Activated CD4-positive, alpha-beta T cell treated with anti-CD3 and anti-CD28 coated beads for 24 hours (primary cell): ENCODE measurements around the gene VSTM1.
A peak's percentile ranks its signal among the peaks of the same experiment; 100 is the strongest.
"Not testable (repeated sequence)": the region's sequence is repeated elsewhere in the genome, so short reads cannot be mapped to it uniquely, and the experiment has no call there.

Experiments used
- DNase-seq, 2 donors: peaks; one replicate each; pipeline ENCODE4 v3.0.0-alpha.2; 2020; ENCODE audit warnings: low read depth in 2 of 2

The VSTM1 gene

DNA sequence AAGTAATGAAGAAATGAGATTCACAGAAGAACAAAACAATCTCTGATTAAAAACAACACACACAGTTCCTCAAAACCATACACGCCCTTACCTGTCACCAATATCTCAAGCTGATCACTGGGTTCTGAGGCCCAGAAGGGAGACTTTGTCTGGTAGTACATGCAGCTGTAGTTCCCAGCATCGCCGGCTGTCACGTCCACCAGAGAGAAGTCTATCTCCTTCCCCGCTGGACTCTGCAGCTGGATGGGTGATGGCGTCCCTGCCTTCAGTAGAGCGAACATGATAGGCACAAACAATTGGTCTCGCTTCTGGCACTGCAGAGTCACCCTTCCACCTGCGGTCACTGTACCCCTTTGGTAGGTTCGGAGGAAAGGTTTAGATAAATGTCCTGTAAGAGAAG, 10.1 kb upstream of the VSTM1 start:
- no peak for DNase-seq

DNA sequence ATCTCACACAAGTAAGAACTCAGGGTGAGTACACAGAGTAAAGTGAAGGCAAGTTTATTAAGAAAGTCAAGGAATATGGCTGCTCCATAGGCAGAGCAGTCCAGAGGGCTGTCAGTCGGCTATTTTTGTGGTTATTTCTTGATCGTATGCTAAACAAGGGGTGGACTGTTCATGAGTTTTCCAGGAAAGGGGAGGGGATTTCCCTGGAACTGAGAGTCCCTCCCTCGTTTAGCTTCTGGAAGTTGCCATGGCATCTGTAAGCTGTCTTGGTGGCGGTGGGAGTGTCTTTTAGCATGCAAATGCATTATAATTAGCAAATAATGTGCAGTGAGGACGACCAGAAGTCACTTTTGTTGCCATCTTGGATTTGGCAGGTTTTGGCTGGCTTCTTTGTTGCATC, 5.8 kb upstream of the VSTM1 start:
- no peak for DNase-seq

DNA sequence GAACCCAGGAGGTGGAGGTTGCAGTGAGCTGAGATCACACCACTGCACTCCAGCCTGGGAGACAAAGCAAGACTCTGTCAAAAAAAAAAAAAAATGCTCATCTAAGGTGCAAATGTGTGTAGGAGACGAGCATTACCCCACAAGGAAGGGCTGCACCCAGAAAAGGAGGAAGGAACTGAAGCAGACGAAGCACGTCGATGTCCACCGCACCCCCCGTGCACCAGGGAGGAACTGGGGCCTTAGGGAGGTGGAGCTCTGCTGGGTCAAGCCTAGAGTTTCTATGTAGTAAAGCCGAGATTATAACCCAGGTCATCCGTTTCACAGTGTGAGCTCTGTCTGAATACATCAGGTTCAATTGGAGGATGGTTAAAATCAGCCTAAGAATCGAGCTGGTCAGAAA, 1.1 kb downstream of the VSTM1 start:
- no peak for DNase-seq

DNA sequence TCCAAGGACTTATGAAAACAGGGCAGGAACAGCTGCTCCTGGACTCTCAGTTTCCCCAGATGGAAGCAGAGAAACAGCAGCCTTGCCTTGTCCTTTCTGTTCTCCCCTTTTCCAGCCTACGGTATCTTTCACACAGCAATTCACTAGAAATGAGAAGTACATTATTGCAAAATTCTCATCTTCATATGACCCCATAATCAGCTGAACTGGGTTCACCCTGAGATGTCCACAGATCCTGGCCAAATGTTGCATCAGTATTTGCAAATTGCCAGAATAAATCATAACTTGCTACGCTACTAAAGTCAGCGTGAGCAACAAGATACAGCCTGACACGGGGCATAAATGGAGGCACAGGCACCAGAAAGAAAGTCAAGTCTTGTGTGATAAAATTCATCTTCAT, 16.1 kb downstream of the VSTM1 start:
- no peak for DNase-seq

DNA sequence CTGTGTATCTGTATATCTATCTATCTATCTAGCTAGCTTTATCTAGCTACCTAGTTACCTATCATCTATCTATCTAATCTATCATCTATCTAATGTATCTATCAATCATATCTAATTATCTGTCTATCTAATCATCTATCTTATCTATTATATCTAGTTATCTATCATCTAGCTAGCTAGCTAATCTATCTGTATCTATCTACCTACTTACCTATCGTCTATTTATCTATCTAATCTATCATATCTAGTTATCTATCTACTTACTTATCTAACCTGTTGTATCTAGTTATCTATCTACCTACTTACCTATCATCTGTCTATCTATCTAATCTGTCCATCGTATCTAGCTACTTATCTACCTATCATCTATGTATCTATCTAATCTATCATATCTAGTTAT, 17.9 kb downstream of the VSTM1 start:
- DNase-seq, result no peak

GRCh38 chr19:54042989-54043388, 20.7 kb downstream of the VSTM1 start:
- no peak for DNase-seq

DNA sequence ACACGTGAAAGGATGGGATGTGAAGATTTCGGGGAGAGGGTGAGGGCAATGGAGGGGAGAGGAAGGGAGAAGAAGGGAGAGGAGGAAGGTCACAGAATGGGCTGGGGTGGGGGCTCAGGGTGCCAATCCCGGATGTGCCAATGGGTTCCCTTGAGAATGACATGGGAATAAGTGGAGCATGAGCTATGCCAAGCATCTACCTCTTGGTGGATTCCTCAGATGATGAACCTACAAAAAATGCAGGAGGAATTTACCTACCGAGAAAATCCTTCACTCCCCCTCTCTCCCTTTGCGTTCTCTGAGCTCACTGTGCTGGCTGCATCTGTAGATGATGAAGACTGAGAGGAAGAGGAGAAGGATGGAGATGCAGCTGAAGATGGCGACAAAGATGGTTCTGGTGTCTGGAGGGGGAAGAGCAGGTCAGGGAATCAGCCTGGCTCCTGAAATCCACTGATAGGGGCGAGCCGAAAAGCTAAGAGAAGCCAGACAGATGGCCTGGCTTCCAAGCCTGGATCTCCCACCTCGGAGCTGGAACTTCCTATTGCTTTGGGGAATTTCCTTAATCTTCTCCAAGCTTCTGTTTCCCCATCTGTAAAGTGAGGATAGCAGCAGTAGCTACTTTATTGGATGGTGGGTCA, 21.6 kb downstream of the VSTM1 start:
- no peak for DNase-seq

- no peak for DNase-seq
Measured at GRCh38 chr19:54040003-54040402, 23.7 kb downstream of the VSTM1 start.

DNA sequence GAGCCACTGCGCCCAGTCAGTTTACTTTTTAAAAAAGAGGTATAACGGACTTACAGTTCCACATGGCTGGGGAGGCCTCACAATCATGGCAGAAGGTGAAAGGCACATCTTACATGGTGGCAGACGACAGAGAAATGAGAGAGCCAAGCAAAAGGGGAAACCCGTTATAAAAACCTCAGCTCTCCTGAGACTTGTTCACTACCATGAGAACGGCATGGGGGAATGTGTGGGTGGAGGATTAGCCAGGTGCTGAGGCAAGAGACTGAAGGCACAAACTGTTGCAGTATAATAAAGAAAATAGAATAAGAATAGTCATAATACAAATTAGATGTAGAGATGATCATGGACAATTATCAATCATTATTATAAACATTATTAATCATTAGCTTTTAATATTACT, 27.2 kb downstream of the VSTM1 start:
- not testable (repeated sequence) for DNase-seq

DNA sequence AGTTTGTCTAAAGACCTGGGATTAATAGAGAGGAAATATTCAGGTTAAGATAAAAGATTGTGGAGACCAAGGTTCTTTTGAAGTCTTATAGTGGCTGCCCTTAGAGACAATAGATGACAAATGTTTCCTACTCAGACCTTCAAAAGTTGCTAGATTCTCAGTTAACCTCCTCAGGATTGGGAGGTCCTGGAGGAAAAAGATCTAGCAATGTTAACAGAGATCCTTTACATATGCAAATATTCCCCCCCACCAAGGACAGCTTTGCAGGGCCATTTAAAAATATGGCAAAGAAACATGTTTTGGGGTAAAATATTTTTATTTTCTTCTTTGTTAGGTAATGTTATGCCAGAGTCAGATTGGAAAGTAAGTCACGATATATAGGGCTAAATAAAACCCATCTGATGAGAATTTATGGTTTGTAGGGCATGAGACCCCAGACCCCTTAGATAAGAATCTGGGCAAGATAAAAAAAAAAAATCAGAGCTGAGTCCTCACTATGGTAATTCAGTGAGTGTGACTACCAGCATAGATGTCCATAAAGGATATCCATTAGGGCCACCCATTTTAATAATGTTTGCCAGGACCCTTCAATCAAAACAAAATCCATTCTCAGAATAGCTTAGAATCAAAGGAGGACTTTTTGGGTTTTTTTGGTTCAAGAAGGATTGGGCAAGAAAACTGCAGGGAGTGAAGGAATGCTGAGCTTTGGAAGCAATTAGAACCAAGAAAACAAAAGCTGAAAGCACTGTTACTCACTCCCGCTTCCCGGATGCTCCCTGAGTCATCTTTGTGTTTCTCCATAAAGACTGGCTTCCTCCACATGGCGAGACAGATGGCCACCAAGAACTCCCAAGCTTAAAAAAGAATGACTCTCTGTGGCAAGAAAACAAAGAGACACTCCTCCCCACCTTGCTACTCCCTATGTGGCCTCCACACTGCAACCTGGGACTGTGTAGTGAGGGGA, 28.2 kb downstream of the VSTM1 start:
- DNase-seq, result no peak

GRCh38 chr19:54030895-54031586, 32.7 kb downstream of the VSTM1 start:
- DNase-seq, result no peak

DNA sequence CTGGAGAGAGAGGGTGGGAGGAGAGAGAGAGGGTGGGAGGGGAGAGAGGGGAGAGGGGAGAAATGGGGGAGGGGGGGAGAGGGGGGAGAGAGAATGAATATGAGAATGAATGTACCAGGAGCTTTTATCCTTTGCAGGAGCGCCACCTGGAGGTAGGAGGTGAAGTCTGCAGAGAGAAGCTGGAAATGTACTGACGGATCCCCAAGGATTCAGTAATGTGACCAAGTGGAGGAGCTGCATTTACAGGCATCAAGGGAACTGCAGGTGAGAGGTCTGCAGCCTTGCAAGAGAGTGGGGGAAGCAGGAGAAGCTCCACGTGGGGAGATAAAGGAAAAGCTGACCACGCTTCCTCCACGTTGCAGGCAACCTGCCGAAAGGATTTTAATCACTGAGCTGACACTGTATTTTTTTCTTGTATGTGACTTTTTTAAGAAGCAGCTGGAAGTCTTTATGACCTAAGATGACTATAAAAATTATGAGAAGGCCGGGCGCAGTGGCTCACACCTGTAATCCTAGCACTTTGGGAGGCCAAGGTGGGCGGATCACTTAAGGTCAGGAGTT, 33.7 kb downstream of the VSTM1 start:
- DNase-seq, result peak; percentile 29 to 44

- no peak for DNase-seq
Measured at GRCh38 chr19:54029301-54029700, 34.4 kb downstream of the VSTM1 start.

DNA sequence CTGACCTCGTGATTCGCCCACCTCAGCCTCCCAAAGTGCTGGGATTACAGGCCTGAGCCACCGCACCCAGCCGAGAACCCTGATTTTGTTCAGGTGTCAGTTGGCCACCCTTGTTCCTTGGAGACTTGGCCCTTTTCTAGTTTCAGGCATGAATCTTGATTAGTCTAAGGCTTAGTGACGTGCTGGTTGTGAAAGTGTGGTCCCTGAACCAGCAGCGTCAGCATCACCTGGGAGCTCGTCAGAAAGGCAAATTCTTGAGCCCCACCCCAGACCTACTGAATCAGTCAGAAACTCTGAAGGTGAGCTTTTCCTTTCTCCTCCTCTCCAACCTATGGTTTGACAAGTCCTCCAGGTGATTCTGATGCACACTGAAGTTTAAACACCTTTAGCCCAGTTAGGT, 37.0 kb downstream of the VSTM1 start:
- DNase-seq, result no peak

- DNase-seq, result no peak
Measured at GRCh38 chr19:54024660-54025059, 39.0 kb downstream of the VSTM1 start.

GRCh38 chr19:54023191-54023590, 40.5 kb downstream of the VSTM1 start:
- no peak for DNase-seq

- DNase-seq, result no peak
Measured at GRCh38 chr19:54021932-54022331, 41.8 kb downstream of the VSTM1 start.

- DNase-seq, result no peak
Measured at GRCh38 chr19:54021363-54021762, 42.3 kb downstream of the VSTM1 start.

- DNase-seq, result no peak
Measured at GRCh38 chr19:54017261-54017660, 46.4 kb downstream of the VSTM1 start.

GRCh38 chr19:54014920-54015560, 48.7 kb downstream of the VSTM1 start:
- DNase-seq, result no peak

DNA sequence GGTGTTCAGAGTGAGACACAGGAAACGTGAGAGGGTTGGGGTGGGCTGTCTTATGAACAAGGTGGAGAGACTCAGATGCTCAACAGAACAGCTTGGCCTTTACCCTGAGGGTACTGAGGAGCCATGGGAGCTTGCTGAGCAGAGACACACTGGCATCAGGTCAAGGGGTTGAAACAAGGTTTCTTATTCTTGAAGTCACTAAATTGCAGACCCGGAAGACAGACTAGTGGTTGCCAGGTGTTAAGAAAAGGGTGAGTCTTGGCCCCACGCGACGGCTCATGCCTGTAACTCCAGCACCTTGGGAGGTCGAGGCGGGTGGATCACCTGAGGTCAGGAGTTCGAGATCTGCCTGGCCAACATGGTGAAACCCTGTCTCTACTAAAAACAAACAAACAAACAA, 49.8 kb downstream of the VSTM1 start:
- DNase-seq, result no peak
